ENCODE results near the gene PDIA2. TPM values are rescaled to one million over a fixed set of nuclear protein-coding genes. Genes with fewer than 3 reads are reported as not detected.

Gene PDIA2
- total RNA-seq, 2 donors from 2014 or later = 2.1 TPM; not detected in 1

DNA sequence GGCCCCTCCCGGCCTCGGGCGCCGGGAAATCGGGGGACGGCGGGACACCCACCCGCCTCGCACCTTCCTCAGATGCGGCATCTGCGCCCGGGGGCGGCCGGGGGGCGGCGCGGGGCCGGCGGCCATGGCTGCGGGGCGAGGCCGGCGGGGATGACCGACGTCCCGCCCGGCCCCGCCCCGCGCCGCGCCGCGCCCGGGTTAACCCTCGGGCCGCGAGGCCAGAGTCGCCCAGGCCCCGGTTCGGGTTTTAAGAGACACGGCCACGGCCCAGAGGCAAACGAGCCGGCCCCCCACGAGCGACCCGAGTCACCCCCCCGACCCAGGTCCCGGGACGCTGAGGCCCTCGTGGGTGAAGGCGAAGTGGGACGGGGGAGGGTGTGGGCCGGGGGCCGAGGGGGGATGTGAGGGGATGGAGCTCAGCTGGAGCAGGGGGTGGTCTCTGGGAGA, 7.2 kb upstream of the PDIA2 start, which contains the start of gene RGS11:
TSS of gene RGS11 (minus strand) at position 159 of the 447 bp plus-strand sequence. CDS start at position 126, 33 bp downstream.
- H3K9me3 ChIP-seq = no peaks in the 10 kb centered on the region
- H3K27me3 ChIP-seq (replicated peaks; ENCODE audit: insufficient read depth) = no peaks in the 10 kb centered on the region
- H3K4me1 ChIP-seq (replicated peaks) = peaks cover 6% of the 10 kb centered on the region
- no peak within 1 kb of the TSS for H3K27ac ChIP-seq
- no peaks in the 10 kb centered on the region for H3K36me3 ChIP-seq
- H3K4me3 ChIP-seq = peak within 1 kb of the TSS; percentile 29 to 42
- intact Hi-C loops (cut with DNase I) = no loop called here
- no peak for DNase-seq (ENCODE audit: low spot score)
- TF ChIP-seq POLR2AphosphoS5 (IDR thresholded peaks at IDR 0.05) (no peak), POLR2A (IDR thresholded peaks at IDR 0.05) (no peak)
- TF ChIP-seq, protein P1, sequence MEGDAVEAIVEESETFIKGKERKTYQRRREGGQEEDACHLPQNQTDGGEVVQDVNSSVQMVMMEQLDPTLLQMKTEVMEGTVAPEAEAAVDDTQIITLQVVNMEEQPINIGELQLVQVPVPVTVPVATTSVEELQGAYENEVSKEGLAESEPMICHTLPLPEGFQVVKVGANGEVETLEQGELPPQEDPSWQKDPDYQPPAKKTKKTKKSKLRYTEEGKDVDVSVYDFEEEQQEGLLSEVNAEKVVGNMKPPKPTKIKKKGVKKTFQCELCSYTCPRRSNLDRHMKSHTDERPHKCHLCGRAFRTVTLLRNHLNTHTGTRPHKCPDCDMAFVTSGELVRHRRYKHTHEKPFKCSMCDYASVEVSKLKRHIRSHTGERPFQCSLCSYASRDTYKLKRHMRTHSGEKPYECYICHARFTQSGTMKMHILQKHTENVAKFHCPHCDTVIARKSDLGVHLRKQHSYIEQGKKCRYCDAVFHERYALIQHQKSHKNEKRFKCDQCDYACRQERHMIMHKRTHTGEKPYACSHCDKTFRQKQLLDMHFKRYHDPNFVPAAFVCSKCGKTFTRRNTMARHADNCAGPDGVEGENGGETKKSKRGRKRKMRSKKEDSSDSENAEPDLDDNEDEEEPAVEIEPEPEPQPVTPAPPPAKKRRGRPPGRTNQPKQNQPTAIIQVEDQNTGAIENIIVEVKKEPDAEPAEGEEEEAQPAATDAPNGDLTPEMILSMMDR (IDR thresholded peaks at IDR 0.05) = no peak
- WGBS = 6% methylated on average over 35 of the region's 56 CpGs

DNA sequence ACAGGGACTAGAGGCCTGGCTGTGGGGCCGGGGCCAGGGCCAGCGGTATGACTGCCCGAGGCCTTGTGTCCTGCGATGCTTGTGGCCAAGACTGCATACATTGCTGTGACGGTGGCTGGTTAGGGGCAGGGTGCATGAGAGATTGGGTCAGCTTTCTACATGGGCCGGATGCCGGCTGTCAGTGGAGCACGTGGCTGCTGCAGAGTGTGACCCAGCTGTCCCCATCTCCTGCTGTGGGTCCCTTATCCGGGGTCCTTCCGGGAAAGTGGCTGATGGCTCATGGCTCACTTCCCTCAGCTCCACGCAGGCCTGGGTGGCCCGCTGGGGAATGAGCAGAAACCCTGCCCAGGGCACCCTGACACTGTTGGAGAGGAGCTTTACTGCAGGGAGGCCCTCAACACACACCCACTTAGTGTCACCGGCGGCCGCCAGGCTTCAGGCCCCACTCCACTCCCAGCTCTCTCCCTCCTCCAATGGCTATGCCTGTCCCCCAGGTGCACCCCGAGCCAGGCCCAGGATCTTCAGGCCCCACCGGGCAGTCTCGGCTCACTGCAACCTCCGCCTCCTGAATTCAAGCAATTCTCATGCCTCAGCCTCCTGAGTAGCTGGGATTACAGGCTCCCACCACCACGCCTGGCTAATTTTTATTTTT, 6.4 kb upstream of the PDIA2 start:
- TF ChIP-seq, protein P1 (IDR thresholded peaks at IDR 0.05) = no peak
- TF ChIP-seq POLR2A (IDR thresholded peaks at IDR 0.05) (no peak), POLR2AphosphoS5 (IDR thresholded peaks at IDR 0.05) (no peak)
- Histone ChIP-seq H3K4me1 (replicated peaks) (peaks cover 9% of the 10 kb centered on the region), H3K27me3 (replicated peaks; ENCODE audit: insufficient read depth) (peaks cover 3% of the 10 kb centered on the region), H3K9me3 (no peaks in the 10 kb centered on the region), H3K27ac (no peak overlapping the region), H3K4me3 (no peak overlapping the region), H3K36me3 (no peaks in the 10 kb centered on the region)
- intact Hi-C loops (cut with DNase I) = no loop called here
- DNase-seq (ENCODE audit: low spot score) = no peak
- WGBS = 87% methylated on average over 18 of the region's 20 CpGs

DNA sequence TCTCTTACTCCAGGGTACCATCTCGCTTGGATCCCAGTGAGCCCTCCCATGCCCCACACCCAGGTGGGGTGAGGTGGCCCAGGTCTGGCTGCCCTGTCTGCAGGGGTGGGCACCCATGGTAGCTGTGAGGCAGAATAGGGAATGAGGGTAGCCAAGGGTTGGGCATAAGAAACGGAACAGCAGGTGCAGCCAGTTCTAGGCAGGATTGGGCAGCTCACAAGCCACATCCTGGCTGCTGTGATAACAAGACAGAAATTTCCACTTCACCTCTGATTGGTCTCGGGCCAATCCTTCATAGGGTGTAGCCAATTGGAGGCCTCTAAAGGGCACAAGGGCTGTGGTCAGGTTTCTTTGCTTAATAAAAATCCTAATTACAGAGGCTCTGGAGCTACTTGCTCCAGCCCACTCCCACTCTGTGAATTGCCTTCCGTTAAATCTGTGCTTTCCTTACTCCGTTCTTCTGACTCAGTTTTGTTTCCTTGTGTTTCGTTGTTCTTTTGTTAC, 4.0 kb upstream of the PDIA2 start:
- 33% methylated on average over 6 of the region's 6 CpGs for WGBS
- TF ChIP-seq POLR2A (IDR thresholded peaks at IDR 0.05) (no peak), POLR2AphosphoS5 (IDR thresholded peaks at IDR 0.05) (no peak)
- TF ChIP-seq, protein P1 (IDR thresholded peaks at IDR 0.05) = no peak
- Histone ChIP-seq H3K27me3 (replicated peaks; ENCODE audit: insufficient read depth) (peaks cover 6% of the 10 kb centered on the region), H3K9me3 (no peaks in the 10 kb centered on the region), H3K4me1 (replicated peaks) (peaks cover 9% of the 10 kb centered on the region), H3K27ac (no peak overlapping the region), H3K4me3 (no peak overlapping the region), H3K36me3 (no peaks in the 10 kb centered on the region)
- DNase-seq (ENCODE audit: low spot score) = no peak
- intact Hi-C loops (cut with DNase I) = no loop called here

DNA sequence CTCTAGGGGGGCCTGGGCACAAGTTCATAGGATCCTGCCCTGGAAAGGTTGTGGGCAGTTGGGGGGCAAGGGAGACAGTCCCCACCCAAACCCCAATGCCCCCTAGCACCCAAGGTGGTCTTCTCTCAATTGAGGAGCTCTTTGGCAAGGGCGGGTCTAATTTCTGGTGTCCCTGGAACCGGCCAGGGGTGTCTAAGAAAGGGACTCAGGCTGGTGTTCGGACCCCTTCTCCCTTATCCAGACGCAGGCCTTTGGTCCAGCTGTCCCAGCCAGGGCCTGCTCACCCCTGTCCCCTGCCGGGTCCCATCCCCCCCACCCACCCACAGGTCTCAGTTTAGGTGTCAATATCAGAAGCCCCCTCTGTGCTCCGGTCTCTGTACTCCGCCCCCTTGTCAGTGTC, 3.4 kb upstream of the PDIA2 start:
- 64% methylated on average over 7 of the region's 7 CpGs for WGBS
- no peak overlapping the region for H3K27ac ChIP-seq
- no peak for DNase-seq (ENCODE audit: low spot score)
- H3K27me3 ChIP-seq (replicated peaks; ENCODE audit: insufficient read depth) = peaks cover 6% of the 10 kb centered on the region
- H3K36me3 ChIP-seq = no peaks in the 10 kb centered on the region
- no peak for TF ChIP-seq POLR2AphosphoS5 (IDR thresholded peaks at IDR 0.05)
- TF ChIP-seq, protein P1 (IDR thresholded peaks at IDR 0.05) = no peak
- intact Hi-C loops (cut with DNase I) = no loop called here
- H3K4me1 ChIP-seq (replicated peaks) = peaks cover 9% of the 10 kb centered on the region
- H3K9me3 ChIP-seq = no peaks in the 10 kb centered on the region
- H3K4me3 ChIP-seq = no peak overlapping the region

DNA sequence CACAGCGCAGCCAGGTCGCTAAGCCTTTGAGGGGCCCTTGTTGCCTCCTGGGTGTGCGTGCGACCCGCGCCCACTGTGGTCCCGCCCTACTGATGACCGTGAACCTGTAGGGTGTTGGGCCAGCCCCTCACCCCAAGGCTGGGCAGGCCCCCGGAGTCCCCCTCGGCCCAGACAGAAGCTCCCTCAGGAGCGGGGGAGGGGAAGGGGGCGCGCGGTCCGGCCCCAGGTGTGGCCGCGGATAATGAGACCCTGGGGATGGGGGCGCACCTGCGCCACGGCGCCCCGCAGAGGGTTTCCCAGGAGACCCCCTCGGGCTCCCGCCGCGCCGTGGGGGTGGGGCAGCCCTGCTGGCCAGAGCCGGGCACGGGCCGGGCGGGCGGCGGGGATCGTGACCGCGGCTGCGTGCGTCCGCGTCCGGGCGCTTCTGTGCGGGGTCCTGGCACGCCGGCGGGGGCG, 2.9 kb upstream of the PDIA2 start:
- DNase-seq (ENCODE audit: low spot score) = no peak
- no peak overlapping the region for H3K27ac ChIP-seq
- 3% methylated on average over 30 of the region's 47 CpGs for WGBS
- peaks cover 5% of the 10 kb centered on the region for H3K4me1 ChIP-seq (replicated peaks)
- peaks cover 6% of the 10 kb centered on the region for H3K27me3 ChIP-seq (replicated peaks; ENCODE audit: insufficient read depth)
- no peaks in the 10 kb centered on the region for H3K36me3 ChIP-seq
- TF ChIP-seq, protein P1 (IDR thresholded peaks at IDR 0.05) = no peak
- TF ChIP-seq POLR2A (IDR thresholded peaks at IDR 0.05) (no peak), POLR2AphosphoS5 (IDR thresholded peaks at IDR 0.05) (no peak)
- peak overlapping the region in 1 of 2 donors; percentile 18 for H3K4me3 ChIP-seq
- no peaks in the 10 kb centered on the region for H3K9me3 ChIP-seq
- intact Hi-C loops (cut with DNase I) = no loop called here
